Fibroblast of lung (primary cell): ENCODE measurements around the gene MRPL19.

Source experiments
- CTCF ChIP-seq, 2 donors: IDR thresholded peaks in 1 of 2; conservative IDR thresholded peaks in 1 of 2; 1 replicate in 1 of 2; 2 replicates in 1 of 2; pipeline ENCODE4 v1.5.1; 2011 to 2012; ENCODE audit warnings: low read length in 2 of 2, control low read depth in 1 of 2, inconsistent platforms in 1 of 2, low read depth in 1 of 2, mild to moderate bottlenecking in 1 of 2
- EZH2 ChIP-seq: IDR thresholded peaks from 2 replicates; pipeline ENCODE4 v1.5.1; 2012; ENCODE audit warnings: low read length, control low read depth, mild to moderate bottlenecking; ENCODE audit errors: missing control alignments

- no peak for TF ChIP-seq CTCF (conservative IDR thresholded peaks at IDR 0.05 in 1 of 2, IDR thresholded peaks at IDR 0.05 in 1 of 2; ENCODE audit: low read depth in 1 of 2, low read length in 2 of 2)
- TF ChIP-seq EZH2, result no peak
These were observed 9.3 kb downstream of the MRPL19 start for GRCh38 chr2:75655861-75656260.
